ENCODE measurements around the gene ASIC3.

The ASIC3 gene

DNA sequence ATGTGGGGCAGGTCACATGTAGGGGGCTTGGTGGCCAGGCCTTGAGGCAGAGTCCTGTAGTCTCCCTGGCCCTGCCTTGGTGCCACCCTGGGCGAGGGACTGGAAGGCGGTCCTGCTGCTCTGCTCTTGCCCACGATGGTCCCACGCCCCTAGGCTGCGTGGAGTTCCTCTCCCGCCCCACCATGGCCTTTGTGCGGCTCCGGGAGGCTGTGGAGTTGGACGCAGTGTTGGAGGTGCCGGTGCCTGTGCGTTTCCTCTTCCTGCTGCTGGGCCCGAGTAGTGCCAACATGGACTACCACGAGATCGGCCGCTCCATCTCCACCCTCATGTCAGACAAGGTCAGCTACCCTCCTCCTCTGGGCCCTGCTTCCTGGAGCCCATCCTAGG is 22.2 kb downstream of the ASIC3 start:
- no peak for DNase-seq (ENCODE audit: low read depth in 2 of 2)

- no peak for DNase-seq (ENCODE audit: low read depth in 2 of 2)
Measured at GRCh38 chr7:151071032-151071866, 22.9 kb downstream of the ASIC3 start.

DNA sequence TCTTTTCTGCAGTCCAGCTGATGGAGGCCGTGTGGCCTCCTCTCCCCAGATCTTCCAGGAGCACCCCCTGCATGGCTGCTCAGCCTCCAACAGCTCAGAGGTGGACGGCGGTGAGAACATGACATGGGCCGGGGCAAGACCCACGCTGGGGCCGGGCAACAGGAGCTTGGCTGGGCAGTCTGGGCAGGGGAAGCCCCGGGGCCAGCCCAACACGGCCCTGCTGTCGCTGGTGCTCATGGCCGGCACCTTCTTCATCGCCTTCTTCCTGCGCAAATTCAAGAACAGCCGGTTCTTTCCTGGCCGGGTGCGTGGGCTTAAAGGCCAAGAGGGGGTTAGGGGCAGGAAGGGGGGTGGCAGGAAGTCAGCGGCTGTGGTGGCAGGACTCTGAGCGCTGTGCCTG is 25.7 kb downstream of the ASIC3 start:
- DNase-seq (ENCODE audit: low read depth in 2 of 2) = no peak

DNA sequence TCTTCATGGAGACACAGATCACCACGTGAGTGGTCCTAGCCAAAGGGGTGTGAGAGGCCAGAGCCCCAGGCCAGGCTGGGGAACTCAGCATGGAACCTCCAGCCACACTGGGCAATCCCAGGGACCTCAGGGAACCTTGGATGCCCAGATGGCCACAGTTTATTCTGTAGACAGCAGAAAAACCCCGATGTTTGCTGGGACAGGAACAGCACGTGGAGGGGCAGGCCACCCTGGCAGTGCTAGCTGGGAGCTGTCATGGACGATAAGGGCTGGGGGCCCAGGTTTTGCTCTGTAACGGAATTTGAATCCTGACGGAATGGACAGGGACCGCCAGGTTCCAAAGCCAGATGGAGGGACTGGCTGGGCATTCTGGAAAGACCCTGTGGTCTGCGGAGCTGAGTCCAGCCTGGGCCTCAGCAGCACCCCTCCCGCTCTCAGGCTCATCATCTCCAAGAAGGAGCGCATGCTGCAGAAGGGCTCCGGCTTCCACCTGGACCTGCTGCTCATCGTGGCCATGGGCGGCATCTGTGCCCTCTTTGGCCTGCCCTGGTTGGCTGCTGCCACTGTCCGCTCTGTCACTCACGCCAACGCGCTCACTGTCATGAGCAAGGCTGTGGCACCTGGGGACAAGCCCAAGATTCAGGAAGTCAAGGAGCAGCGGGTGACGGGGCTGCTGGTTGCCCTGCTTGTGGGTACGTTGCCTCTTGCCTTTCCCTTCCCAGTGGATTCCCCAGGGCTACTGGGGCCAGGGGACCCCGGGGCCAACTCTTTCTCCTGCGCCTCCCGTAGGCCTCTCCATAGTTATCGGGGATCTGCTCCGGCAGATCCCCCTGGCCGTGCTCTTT is 26.7 kb downstream of the ASIC3 start:
- DNase-seq (ENCODE audit: low read depth in 2 of 2) = no peak

DNA sequence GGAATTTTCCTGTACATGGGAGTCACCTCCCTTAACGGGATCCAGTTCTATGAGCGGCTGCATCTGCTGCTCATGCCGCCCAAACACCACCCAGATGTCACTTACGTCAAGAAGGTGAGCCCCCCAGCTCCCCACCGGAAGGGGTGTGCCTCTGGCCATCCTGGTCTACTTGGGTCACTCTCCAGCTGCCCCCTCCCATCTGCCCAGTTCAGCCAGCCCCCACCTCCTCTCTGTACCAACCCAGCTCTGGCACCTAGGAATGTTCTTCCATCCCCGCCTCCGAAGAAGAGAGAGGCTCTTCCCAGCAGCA is 27.3 kb downstream of the ASIC3 start:
- no peak for DNase-seq (ENCODE audit: low read depth in 2 of 2)

DNA sequence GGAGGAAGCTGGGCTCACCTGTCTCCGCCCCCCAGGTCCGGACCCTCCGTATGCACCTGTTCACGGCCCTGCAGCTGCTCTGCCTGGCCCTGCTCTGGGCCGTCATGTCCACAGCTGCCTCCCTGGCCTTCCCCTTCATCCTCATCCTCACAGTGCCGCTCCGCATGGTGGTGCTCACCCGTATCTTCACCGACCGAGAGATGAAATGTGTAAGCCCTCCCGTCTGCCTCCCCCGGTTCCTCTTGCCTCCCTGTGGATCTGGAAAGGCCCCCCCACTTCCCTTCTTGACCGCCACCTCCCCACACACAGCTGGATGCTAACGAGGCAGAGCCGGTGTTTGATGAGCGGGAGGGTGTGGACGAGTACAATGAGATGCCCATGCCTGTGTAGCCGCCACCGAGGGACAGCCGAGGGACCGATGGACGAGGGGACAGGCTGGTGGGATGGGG is 27.7 kb downstream of the ASIC3 start:
- no peak for DNase-seq (ENCODE audit: low read depth in 2 of 2)

DNA sequence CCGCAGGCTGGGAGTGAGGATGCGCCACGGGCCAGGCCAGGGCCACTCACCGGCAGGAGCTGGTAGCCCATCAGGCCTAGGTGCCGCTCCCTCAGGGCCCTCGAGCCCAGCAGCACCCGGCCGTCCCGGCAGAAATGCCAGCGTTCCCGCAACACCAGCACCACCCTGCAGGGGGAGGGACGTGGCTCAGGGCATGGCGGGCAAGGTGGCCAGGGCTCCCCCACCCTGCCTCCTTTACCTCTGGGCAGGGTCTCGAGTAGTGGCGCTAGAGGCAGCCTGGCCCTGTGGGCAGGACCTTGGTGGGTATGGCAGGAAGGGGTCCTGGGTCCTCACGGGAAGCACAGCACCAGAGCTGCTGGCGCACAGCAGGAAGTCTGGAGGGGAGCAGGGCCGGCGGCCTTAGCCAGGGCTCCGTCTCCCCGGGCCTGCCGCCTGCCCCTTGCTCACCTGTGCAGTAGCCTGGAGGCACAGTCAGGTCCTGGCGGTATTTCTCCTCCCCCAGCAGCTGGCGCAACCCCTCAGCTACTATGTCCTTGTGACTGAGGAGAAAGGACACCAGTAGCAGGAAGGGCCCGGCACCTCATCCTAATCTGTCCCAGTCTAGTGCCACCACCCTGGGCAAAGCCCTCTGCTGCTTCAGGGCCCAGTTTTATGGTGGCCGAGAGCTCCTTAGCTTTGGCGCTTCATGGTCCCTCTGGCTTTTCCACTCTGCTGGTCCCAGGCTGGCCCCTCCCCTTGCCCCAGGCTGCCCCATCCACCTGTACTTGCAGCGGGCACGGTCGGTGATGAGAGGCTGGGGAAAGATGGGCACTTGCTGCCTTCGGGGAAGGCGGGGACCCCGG is 28.8 kb downstream of the ASIC3 start:
- no peak for DNase-seq (ENCODE audit: low read depth in 2 of 2)

DNA sequence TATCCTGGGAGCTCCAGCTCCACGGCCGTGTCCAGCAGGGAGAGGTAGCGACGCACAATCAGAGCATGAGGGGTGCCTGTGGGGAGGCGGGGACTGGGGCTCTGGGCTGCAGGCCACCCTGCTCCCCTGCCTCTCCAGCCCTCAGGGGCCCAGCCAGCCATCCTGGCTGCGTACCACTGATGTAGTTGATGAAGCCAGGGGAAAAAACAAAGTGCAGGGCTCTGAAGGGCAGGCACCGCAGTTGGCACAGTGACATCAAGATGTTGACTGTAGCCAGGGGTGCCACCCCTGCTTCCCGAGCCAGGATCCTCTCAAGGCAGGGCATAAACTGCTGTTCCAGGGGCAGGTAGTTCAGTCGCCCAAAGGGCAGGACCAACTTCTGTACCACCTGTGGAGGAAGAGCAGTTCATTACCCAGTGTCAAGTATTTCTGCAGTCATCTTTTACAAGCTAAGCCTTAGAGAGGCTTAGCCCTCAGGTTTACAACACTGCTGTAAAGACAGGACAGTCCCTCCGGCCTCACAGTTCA is 29.4 kb downstream of the ASIC3 start:
- DNase-seq (ENCODE audit: low read depth in 2 of 2) = no peak

DNA sequence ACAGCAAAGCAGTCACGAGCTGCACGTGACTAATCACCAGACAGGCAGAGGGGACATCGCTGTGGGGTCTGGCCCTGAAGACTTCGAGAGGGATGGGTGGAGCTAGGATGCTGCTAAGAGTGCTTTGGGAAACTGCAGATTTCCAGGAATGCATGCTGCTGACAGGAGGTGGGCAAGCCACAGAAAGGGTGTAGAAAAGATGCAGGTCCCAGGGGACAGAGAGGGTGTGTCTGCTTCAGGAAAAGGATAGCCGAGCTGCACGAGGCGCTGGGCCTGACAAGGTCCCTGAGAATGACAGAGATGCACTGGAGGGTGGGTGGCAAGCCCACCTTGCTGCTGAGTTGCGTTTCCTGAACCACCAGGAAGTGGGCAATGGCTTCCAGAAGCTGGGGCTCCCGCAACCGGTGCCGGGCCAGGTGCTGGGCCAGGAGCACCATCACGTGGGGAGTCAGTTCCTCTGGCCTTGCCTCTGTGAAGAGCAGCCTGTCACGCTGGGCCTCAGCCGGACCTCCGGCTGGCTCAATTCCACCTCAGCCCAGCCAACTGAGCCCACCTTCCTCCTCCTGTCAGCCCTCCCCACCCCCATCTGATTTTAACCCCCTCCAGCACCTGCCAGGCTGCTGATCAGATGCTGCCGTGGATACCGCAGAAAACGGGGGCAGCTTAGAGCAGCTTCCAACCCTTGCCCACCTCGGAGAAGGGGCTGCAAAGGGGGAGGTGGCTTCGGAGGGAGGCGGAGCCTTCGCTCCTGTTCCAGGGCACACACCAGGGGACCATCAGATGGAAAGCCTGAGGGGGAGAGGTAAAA is 30.1 kb downstream of the ASIC3 start:
- DNase-seq (ENCODE audit: low read depth in 2 of 2) = no peak

DNA sequence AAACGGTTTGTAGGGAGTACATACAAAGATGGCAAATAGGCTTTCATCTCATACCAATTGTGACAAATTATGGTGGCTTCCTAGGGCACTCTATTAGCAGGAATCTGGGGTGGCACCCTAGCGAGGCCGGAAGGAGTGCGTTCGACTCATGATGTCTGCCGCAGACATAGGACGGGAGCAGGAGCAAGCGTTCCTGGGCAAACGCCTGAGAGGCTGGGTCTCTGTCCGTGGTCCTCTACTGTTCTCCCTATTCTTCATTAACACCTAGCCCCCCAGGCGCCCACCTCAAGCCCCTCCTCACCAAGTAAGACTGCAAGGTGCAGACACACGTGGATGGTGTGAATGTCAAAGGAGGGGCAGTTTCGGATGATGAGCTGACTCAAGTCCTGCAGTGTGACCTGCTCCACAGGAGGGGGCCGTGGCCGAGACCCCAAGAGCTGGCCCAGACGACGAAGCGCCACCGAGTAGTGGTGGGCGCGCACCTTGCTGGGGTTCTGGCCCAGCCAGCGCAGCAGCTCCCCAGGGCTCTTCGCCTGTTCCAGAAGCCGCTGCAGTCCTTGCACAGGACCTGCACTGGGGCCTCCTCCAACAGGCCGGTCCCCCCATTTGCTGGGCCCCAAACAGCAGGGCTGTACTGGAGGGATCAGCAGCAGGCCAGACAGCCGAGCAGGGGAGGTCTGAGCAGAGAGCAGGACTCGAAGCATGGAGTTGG is 31.0 kb downstream of the ASIC3 start:
- DNase-seq (ENCODE audit: low read depth in 2 of 2) = no peak

DNA sequence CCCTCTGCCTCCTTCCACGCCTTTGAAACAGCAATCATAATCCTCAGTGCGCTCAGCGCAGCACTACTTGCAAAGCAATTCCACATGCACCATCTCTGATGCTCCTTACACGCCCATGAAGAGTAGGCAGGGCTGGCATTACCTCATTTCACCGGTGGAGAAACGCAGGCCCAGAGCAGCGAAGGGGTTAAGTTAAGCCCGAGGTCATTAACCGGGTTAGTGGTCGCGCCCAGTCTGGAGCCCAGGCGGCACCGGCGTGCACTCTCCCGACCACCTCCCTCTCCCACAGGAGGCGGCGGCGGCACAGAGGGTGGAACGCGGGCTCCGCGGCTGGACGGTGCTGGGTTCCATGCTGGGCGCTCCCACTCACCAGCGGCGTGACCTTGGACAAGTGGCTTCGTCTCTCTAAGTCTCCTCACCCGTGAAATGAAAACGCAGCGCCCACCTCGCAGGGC is 31.8 kb downstream of the ASIC3 start:
- no peak for DNase-seq (ENCODE audit: low read depth in 2 of 2)

- peak; percentile 66 to 81 for DNase-seq (ENCODE audit: low read depth in 2 of 2)
Measured at GRCh38 chr7:151080522-151081169, 32.3 kb downstream of the ASIC3 start, which contains the start of gene FASTK. Gene FASTK (minus strand): TSS chr7:151080809. CDS start chr7:151080766, 43 bp downstream.

- DNase-seq (ENCODE audit: low read depth in 2 of 2) = no peak
Measured at GRCh38 chr7:151081170-151082101, 33.1 kb downstream of the ASIC3 start.

DNA sequence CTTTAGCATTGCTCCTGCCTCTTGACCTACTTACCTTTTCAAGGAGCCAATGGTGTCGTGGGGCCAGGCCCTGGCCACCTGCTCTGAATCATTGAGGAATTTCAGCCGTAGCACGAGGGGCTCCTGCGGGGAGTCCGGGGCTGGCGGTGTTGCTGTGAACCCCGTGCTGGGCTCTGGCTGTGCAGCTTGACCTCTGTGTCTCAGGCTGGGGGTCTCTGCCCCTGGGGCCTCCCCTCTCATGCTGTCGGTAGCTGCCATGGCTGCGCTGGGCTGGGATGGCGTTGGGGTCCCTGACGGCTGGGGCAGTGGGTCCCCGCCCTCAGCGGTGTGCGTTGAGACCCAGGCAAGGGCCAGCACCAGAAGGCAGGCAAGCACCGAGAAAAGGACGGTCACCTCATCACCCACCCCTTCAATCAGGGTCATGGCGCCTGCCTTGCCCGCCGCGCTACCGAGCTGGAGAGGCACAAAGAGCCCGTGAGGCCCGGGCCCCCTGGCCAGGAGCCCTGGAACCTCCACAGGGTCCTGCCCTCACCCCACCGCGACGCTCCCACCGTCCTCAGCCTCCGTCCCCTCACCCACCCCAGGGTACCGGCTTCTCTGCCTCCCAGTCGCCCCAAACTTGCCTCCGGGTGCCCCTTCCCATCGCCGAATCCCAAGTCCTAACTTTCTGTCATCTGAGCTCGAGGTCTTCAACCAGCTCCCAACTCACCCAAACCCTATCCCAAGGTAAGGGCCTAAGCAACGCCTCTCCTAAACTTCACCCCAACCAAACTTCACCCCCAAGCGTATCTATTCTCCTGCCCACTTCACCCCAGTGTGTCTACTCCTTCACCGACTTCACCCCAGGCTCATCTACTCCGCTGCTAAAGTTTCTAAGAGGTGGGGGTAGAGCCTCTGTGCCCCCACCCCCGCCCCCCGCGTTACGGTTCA is 34.1 kb downstream of the ASIC3 start:
- no peak for DNase-seq (ENCODE audit: low read depth in 2 of 2)

- DNase-seq (ENCODE audit: low read depth in 2 of 2) = peak; percentile 74 to 75
Measured at GRCh38 chr7:151083071-151083823, 34.9 kb downstream of the ASIC3 start, which contains the start of gene TMUB1. Gene TMUB1 (minus strand): TSS chr7:151083493. CDS start chr7:151082563, 930 bp downstream.

GRCh38 chr7:151083824-151084160 is 35.5 kb downstream of the ASIC3 start:
- DNase-seq (ENCODE audit: low read depth in 2 of 2) = no peak

GRCh38 chr7:151085329-151085690 is 37.0 kb downstream of the ASIC3 start:
- no peak for DNase-seq (ENCODE audit: low read depth in 2 of 2)
